ENCODE measurements around the gene FOXP4. TPM values are rescaled to one million over a fixed set of nuclear protein-coding genes. Genes with fewer than 3 reads are reported as not detected.

FOXP4 gene
- total RNA-seq, 2 experiments from 2014 or later, result 6.3 to 26.3 TPM

DNA sequence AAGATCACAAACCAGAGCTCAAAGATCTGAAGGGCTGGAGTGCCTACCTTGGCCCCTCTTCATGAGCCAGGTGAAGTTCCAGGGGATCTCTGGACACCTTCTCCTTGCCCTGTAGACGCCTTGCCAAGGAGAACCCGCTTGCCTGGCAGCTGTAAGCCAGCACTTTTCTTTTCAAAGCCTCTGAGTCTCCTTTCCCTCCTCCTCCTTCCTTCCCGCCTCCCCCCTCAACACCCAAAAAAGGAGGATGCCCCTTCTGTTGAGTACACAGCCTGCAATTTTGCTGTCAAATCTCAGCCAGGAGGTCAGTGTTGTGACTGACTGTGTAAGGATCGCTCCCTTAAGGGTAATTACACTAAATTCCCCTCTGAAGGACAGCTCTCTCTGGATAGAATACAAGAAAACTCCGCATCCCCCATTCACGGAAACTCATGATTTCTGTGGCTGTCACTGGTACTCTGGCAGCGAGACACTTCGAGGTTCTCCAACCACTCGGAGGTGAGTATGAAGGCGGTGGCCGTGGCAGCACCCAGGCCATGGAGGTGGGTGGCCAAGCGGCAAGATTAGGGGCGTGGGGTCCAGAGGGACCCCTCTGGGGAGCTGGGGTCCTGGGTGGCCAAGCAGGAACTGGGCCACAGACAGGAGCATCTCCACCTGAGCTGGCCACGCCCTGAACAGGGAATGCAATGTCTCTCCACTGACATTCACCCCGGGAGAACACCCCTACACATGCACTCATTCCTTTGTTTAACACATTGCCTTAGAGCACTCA, 23.2 kb upstream of the FOXP4 start:
- H2AFZ ChIP-seq (ENCODE audit: low read length), result no peak overlapping the region
- DNase-seq (ENCODE audit: low spot score), result no peak
- H3K4me1 ChIP-seq (ENCODE audit: insufficient read depth, low read length, poor library complexity, severe bottlenecking), result no peaks in the 10 kb centered on the region
- H3K27ac ChIP-seq (ENCODE audit: low read depth, low read length, poor library complexity, severe bottlenecking), result no peak overlapping the region
- H3K9me3 ChIP-seq (ENCODE audit: low read length), result no peaks in the 10 kb centered on the region
- no peaks in the 10 kb centered on the region for H4K20me1 ChIP-seq (ENCODE audit: insufficient read depth, low read length)
- BruUV-seq (replicated peaks), result no TSS peak
- no peaks in the 10 kb centered on the region for H3K9me2 ChIP-seq (ENCODE audit: insufficient read depth, low read length)
- no peak overlapping the region for H3K4me2 ChIP-seq (ENCODE audit: low read length)
- H3K79me2 ChIP-seq (ENCODE audit: insufficient read depth, low read depth, low read length), result no peaks in the 10 kb centered on the region
- ChIA-PET POLR2A (interaction anchor here (0.5 to 0.6 kb wide), 2 partner anchors 111 to 1151 kb away, joined by 3 to 4 read pairs; no protein-coding TSS in a partner anchor), CTCF (ENCODE audit: unreplicated experiment) (no interaction called here)
- TF ChIP-seq, protein P1, sequence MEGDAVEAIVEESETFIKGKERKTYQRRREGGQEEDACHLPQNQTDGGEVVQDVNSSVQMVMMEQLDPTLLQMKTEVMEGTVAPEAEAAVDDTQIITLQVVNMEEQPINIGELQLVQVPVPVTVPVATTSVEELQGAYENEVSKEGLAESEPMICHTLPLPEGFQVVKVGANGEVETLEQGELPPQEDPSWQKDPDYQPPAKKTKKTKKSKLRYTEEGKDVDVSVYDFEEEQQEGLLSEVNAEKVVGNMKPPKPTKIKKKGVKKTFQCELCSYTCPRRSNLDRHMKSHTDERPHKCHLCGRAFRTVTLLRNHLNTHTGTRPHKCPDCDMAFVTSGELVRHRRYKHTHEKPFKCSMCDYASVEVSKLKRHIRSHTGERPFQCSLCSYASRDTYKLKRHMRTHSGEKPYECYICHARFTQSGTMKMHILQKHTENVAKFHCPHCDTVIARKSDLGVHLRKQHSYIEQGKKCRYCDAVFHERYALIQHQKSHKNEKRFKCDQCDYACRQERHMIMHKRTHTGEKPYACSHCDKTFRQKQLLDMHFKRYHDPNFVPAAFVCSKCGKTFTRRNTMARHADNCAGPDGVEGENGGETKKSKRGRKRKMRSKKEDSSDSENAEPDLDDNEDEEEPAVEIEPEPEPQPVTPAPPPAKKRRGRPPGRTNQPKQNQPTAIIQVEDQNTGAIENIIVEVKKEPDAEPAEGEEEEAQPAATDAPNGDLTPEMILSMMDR (conservative IDR thresholded peaks at IDR 0.05; ENCODE audit: low read length), result no peak
- TF ChIP-seq EZH2phosphoT487 (IDR thresholded peaks at IDR 0.05; ENCODE audit: borderline replicate concordance, low read depth, low read length), result no peak
- H3K4me3 ChIP-seq (ENCODE audit: low read depth, low read length, poor library complexity, severe bottlenecking), result no peak overlapping the region
- intact Hi-C loops (cut with micrococcal nuclease; ENCODE audit: unreplicated experiment), result no loop called here
- H3K36me3 ChIP-seq (ENCODE audit: insufficient read depth, low read length), result no peaks in the 10 kb centered on the region

- no peaks in the 10 kb centered on the region for H4K20me1 ChIP-seq (ENCODE audit: insufficient read depth, low read length)
- H3K27ac ChIP-seq (ENCODE audit: low read depth, low read length, poor library complexity, severe bottlenecking), result no peak overlapping the region
- POLR2A ChIA-PET, result no interaction called here
- no peaks in the 10 kb centered on the region for H3K36me3 ChIP-seq (ENCODE audit: insufficient read depth, low read length)
- CTCF ChIA-PET (ENCODE audit: unreplicated experiment), result no interaction called here
- no peaks in the 10 kb centered on the region for H3K79me2 ChIP-seq (ENCODE audit: insufficient read depth, low read depth, low read length)
- H3K4me2 ChIP-seq (ENCODE audit: low read length), result no peak overlapping the region
- H2AFZ ChIP-seq (ENCODE audit: low read length), result no peak overlapping the region
- no peaks in the 10 kb centered on the region for H3K9me3 ChIP-seq (ENCODE audit: low read length)
- intact Hi-C loops (cut with micrococcal nuclease; ENCODE audit: unreplicated experiment), result no loop called here
- no peaks in the 10 kb centered on the region for H3K9me2 ChIP-seq (ENCODE audit: insufficient read depth, low read length)
- TF ChIP-seq, protein P1 (conservative IDR thresholded peaks at IDR 0.05; ENCODE audit: low read length), result no peak
- no peak for TF ChIP-seq EZH2phosphoT487 (IDR thresholded peaks at IDR 0.05; ENCODE audit: borderline replicate concordance, low read depth, low read length)
- no peak overlapping the region for H3K4me3 ChIP-seq (ENCODE audit: low read depth, low read length, poor library complexity, severe bottlenecking)
- H3K4me1 ChIP-seq (ENCODE audit: insufficient read depth, low read length, poor library complexity, severe bottlenecking), result no peaks in the 10 kb centered on the region
- no peak for DNase-seq (ENCODE audit: low spot score)
- no TSS peak for BruUV-seq (replicated peaks)
Measured at GRCh38 chr6:41523915-41524633, 22.1 kb upstream of the FOXP4 start.

DNA sequence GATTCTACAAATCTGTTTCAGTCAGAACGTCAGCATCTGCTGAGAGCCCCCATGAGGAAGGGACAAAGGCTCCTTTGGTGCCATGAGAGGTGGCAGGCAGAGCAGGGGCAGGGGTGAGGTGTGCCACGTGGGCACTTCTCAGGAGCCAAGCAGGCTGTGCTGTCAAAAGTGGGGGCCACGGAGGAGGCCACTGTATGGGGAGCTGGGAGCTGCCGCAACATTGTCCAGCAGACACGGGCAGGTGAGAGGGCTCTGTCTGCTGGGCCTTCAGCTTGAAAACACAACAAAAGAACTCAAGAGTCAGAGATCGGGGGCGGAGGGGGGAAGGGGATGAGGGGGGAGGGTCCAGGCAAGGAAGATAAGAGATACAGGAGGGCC, 21.6 kb upstream of the FOXP4 start:
- no peak for DNase-seq (ENCODE audit: low spot score)
- TF ChIP-seq, protein P1 (conservative IDR thresholded peaks at IDR 0.05; ENCODE audit: low read length), result no peak
- TF ChIP-seq EZH2phosphoT487 (IDR thresholded peaks at IDR 0.05; ENCODE audit: borderline replicate concordance, low read depth, low read length), result no peak
- POLR2A ChIA-PET, result no interaction called here
- H3K36me3 ChIP-seq (ENCODE audit: insufficient read depth, low read length), result no peaks in the 10 kb centered on the region
- H4K20me1 ChIP-seq (ENCODE audit: insufficient read depth, low read length), result no peaks in the 10 kb centered on the region
- CTCF ChIA-PET (ENCODE audit: unreplicated experiment), result no interaction called here
- H3K4me1 ChIP-seq (ENCODE audit: insufficient read depth, low read length, poor library complexity, severe bottlenecking), result no peaks in the 10 kb centered on the region
- H3K4me3 ChIP-seq (ENCODE audit: low read depth, low read length, poor library complexity, severe bottlenecking), result no peak overlapping the region
- no peak overlapping the region for H3K4me2 ChIP-seq (ENCODE audit: low read length)
- no peak overlapping the region for H2AFZ ChIP-seq (ENCODE audit: low read length)
- H3K27ac ChIP-seq (ENCODE audit: low read depth, low read length, poor library complexity, severe bottlenecking), result no peak overlapping the region
- no peaks in the 10 kb centered on the region for H3K9me3 ChIP-seq (ENCODE audit: low read length)
- H3K9me2 ChIP-seq (ENCODE audit: insufficient read depth, low read length), result no peaks in the 10 kb centered on the region
- H3K79me2 ChIP-seq (ENCODE audit: insufficient read depth, low read depth, low read length), result no peaks in the 10 kb centered on the region
- intact Hi-C loops (cut with micrococcal nuclease; ENCODE audit: unreplicated experiment), result no loop called here
- no TSS peak for BruUV-seq (replicated peaks)

All from OCI-LY7 (cell line).